Nephron (organoid): Measurements from ENCODE around the gene RELCH.

Experiments
- H3K27ac Mint-ChIP-seq, 3 experiments: 2 replicates each; pipeline ENCODE4 v1.8.0; 2020; ENCODE audit warnings: mixed read lengths in 3 of 3, mild to moderate bottlenecking in 2 of 3, moderate library complexity in 1 of 3
- H3K27me3 Mint-ChIP-seq: 2 replicates; pipeline ENCODE4 v1.8.0; 2021; ENCODE audit warnings: low read depth, mild to moderate bottlenecking, moderate library complexity, mixed read lengths
- H3K36me3 Mint-ChIP-seq: 2 replicates; pipeline ENCODE4 v1.8.0; 2020; ENCODE audit warnings: low read depth, mixed read lengths
- H3K4me1 Mint-ChIP-seq: 2 replicates; pipeline ENCODE4 v1.8.0; 2020; ENCODE audit warnings: mixed read lengths
- H3K4me3 Mint-ChIP-seq, 3 experiments: 2 replicates each; pipeline ENCODE4 v1.8.0; 2020; ENCODE audit warnings: mild to moderate bottlenecking in 3 of 3, mixed read lengths in 3 of 3, moderate library complexity in 2 of 3
- H3K9me3 Mint-ChIP-seq: 2 replicates; pipeline ENCODE4 v1.8.0; 2020; ENCODE audit warnings: mixed read lengths
- CTCF ChIP-seq, 3 experiments: fragments of 200-600 bp; sonication (generic); IDR thresholded peaks; one replicate each; pipeline ENCODE4 v1.5.0; 2021; ENCODE audit warnings: antibody characterized with exemption in 3 of 3; ENCODE audit not compliant: unreplicated experiment in 3 of 3

RELCH gene

GRCh38 chr18:62289047-62289446 lies 102.0 kb downstream of the RELCH start:
- Mint-ChIP-seq H3K4me3 (no peak overlapping the region), H3K27me3 (no peaks in the 10 kb centered on the region), H3K36me3 (peaks cover 18% of the 10 kb centered on the region), H3K9me3 (no peaks in the 10 kb centered on the region), H3K27ac (no peak overlapping the region), H3K4me1 (no peaks in the 10 kb centered on the region)
- no peak for TF ChIP-seq CTCF (IDR thresholded peaks at IDR 0.05; ENCODE audit: unreplicated experiment in 3 of 3)

- no peak for TF ChIP-seq CTCF (IDR thresholded peaks at IDR 0.05; ENCODE audit: unreplicated experiment in 3 of 3)
- H3K27me3 Mint-ChIP-seq = no peaks in the 10 kb centered on the region
- no peaks in the 10 kb centered on the region for H3K4me1 Mint-ChIP-seq
- peaks cover 8% of the 10 kb centered on the region for H3K36me3 Mint-ChIP-seq
- H3K27ac Mint-ChIP-seq = no peak overlapping the region
- H3K4me3 Mint-ChIP-seq = no peak overlapping the region
- H3K9me3 Mint-ChIP-seq = no peaks in the 10 kb centered on the region
Observed at GRCh38 chr18:62294073-62294472, 107.0 kb downstream of the RELCH start.

- no peak for TF ChIP-seq CTCF (IDR thresholded peaks at IDR 0.05; ENCODE audit: unreplicated experiment in 3 of 3)
- Mint-ChIP-seq H3K27ac (no peak overlapping the region), H3K9me3 (no peaks in the 10 kb centered on the region), H3K4me1 (no peaks in the 10 kb centered on the region), H3K4me3 (no peak overlapping the region), H3K27me3 (no peaks in the 10 kb centered on the region), H3K36me3 (peaks cover 39% of the 10 kb centered on the region)
Observed at GRCh38 chr18:62300359-62300963, 113.4 kb downstream of the RELCH start.

GRCh38 chr18:62301322-62301721 lies 114.3 kb downstream of the RELCH start:
- no peak for TF ChIP-seq CTCF (IDR thresholded peaks at IDR 0.05; ENCODE audit: unreplicated experiment in 3 of 3)
- Mint-ChIP-seq H3K9me3 (no peaks in the 10 kb centered on the region), H3K4me3 (no peak overlapping the region), H3K27ac (no peak overlapping the region), H3K4me1 (no peaks in the 10 kb centered on the region), H3K27me3 (no peaks in the 10 kb centered on the region), H3K36me3 (peaks cover 39% of the 10 kb centered on the region)

- H3K27ac Mint-ChIP-seq = no peak overlapping the region
- no peaks in the 10 kb centered on the region for H3K27me3 Mint-ChIP-seq
- no peak overlapping the region for H3K4me3 Mint-ChIP-seq
- no peaks in the 10 kb centered on the region for H3K9me3 Mint-ChIP-seq
- no peak for TF ChIP-seq CTCF (IDR thresholded peaks at IDR 0.05; ENCODE audit: unreplicated experiment in 3 of 3)
- H3K4me1 Mint-ChIP-seq = no peaks in the 10 kb centered on the region
- H3K36me3 Mint-ChIP-seq = peaks cover 20% of the 10 kb centered on the region
Observed at GRCh38 chr18:62312851-62313250, 125.8 kb downstream of the RELCH start.
